Suprapubic skin (tissue), 4 donors: ENCODE data around the gene FN3KRP. TPM values are rescaled to one million over a fixed set of nuclear protein-coding genes. Genes with fewer than 3 reads are reported as not detected.

Source experiments
- DNase-seq, 2 donors: peaks; one replicate each; pipeline ENCODE4 v3.0.0-alpha.2; 2019; ENCODE audit warnings: low spot score in 2 of 2
- H3K27ac ChIP-seq: fragments of 200-600 bp; sonication (generic); one replicate; pipeline ENCODE4 v1.5.1; 2019
- H3K27me3 ChIP-seq: fragments of 200-600 bp; sonication (generic); one replicate; pipeline ENCODE4 v1.5.1; 2019
- H3K36me3 ChIP-seq: fragments of 200-600 bp; sonication (generic); one replicate; pipeline ENCODE4 v1.5.1; 2019
- H3K4me1 ChIP-seq: fragments of 200-600 bp; sonication (generic); one replicate; pipeline ENCODE4 v1.5.1; 2019
- H3K4me3 ChIP-seq: fragments of 200-600 bp; sonication (generic); one replicate; pipeline ENCODE4 v1.5.1; 2019; ENCODE audit warnings: mild to moderate bottlenecking
- H3K9me3 ChIP-seq: fragments of 200-600 bp; sonication (generic); one replicate; pipeline ENCODE4 v1.5.1; 2019
- EP300 ChIP-seq: sonication (generic); formaldehyde crosslinking; IDR thresholded peaks from one replicate; pipeline ENCODE4 v1.6.1; 2017; ENCODE audit warnings: antibody characterized with exemption
- POLR2A ChIP-seq, 2 donors: fragments of 450-650 bp; IDR thresholded peaks; one replicate each; pipeline ENCODE4 v1.6.1; 2017; ENCODE audit warnings: antibody characterized with exemption in 2 of 2, mild to moderate bottlenecking in 2 of 2, moderate library complexity in 2 of 2
- POLR2AphosphoS5 ChIP-seq, 3 donors: sonication (generic); formaldehyde crosslinking; IDR thresholded peaks; one replicate each; pipeline ENCODE4 v1.6.1; 2017; ENCODE audit warnings: antibody characterized with exemption in 3 of 3
- WGBS: methylation state at CpG from one replicate; pipeline ENCODE4 v1.1.5; 2018; 5-methylcytosine and 5-hydroxymethylcytosine counted together
- total RNA-seq, 4 donors: library from RNA; depleted of rRNA; stranded (reverse); fragments of >200 nt; gene quantifications; one replicate each; pipeline ENCODE4 v1.1.0, GENCODE V29; 2016
- TF ChIP-seq, protein P1 (sequence below), 2 donors: fragments of 200-600 bp in 1 of 2; fragments of 450-650 bp in 1 of 2; sonication (generic) in 1 of 2; IDR thresholded peaks; one replicate each; pipeline ENCODE4 v1.5.1; 2016 to 2019; ENCODE audit warnings: antibody characterized with exemption in 2 of 2, mild to moderate bottlenecking in 1 of 2, moderate library complexity in 1 of 2

Gene FN3KRP
- total RNA-seq, 4 donors from 2014 or later = 15.9 to 26.6 (median 21.4) TPM

DNA sequence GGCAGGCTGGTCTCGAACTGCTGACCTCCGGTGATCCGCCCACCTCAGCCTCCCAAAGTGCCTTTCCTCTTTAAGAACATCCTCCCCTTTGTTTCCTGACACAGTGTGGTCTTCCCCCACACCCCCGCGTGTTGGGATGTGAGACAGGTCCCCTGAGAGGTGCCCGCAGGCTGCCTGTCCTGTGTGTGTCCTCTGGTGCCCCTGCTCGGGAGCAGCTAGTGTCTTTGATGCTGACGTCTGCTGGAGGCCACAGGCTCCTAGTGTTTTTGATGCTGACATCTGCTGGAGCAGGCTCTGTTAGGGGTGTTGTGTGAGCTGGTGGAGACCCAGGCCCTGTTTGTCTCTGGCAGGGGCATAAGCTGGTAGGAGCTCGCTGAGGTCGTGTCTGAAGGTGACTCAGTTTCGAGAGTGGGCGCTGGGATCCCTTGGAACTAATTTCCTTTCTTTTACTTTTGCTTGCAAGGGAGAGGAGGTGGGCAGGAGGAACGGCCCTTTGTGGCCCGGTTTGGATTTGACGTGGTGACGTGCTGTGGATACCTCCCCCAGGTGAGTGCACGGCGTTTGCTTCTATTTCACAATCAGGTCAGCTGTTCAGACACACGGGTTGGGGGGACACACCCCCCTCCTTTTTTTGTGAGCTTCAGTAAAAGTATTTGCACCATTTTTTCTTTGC is 6.0 kb downstream of the FN3KRP start:
- WGBS = 86% methylated on average over 19 of the region's 19 CpGs
- peaks cover 10% of the 10 kb centered on the region for H3K4me1 ChIP-seq
- peaks cover 77% of the 10 kb centered on the region for H3K36me3 ChIP-seq
- no peak overlapping the region for H3K4me3 ChIP-seq
- TF ChIP-seq POLR2A (IDR thresholded peaks at IDR 0.05) (no peak), EP300 (no peak), POLR2AphosphoS5 (IDR thresholded peaks at IDR 0.05) (no peak)
- TF ChIP-seq, protein P1, sequence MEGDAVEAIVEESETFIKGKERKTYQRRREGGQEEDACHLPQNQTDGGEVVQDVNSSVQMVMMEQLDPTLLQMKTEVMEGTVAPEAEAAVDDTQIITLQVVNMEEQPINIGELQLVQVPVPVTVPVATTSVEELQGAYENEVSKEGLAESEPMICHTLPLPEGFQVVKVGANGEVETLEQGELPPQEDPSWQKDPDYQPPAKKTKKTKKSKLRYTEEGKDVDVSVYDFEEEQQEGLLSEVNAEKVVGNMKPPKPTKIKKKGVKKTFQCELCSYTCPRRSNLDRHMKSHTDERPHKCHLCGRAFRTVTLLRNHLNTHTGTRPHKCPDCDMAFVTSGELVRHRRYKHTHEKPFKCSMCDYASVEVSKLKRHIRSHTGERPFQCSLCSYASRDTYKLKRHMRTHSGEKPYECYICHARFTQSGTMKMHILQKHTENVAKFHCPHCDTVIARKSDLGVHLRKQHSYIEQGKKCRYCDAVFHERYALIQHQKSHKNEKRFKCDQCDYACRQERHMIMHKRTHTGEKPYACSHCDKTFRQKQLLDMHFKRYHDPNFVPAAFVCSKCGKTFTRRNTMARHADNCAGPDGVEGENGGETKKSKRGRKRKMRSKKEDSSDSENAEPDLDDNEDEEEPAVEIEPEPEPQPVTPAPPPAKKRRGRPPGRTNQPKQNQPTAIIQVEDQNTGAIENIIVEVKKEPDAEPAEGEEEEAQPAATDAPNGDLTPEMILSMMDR (IDR thresholded peaks at IDR 0.05) = no peak
- H3K9me3 ChIP-seq = no peaks in the 10 kb centered on the region
- H3K27ac ChIP-seq = no peak overlapping the region
- H3K27me3 ChIP-seq = no peaks in the 10 kb centered on the region
- DNase-seq = peak in 1 of 2 donors; percentile 66

DNA sequence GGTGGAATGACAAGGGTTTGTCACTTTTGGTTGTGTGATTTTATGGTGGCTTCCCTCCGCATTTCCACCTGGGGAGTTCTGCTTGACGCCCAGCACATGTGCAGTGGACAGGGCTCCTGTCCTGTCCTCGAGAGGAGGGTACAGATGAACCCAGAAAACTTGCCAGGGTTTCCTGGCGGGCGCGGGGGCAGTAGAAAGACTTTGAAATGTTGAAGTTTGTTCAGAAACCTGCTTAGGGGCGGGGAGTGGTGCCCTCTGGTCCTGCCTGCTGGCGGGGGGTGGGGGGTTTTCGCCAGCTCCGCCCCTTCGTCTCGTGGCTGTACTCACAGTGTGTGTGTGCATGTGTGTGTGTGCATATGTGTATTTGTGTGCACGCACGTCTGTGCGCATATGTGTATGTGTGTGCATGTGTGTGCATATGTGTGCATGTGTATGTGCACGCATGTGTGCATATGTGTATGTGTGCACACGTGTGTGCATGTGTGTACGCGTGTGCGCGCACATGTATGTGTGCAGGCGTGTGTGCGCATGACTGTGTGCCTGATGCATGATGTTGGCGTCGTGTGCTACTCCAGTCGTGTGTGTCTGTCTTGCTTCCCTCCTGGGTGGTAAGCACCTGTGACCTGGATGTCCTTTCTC is 6.8 kb downstream of the FN3KRP start:
- no peaks in the 10 kb centered on the region for H3K27me3 ChIP-seq
- peaks cover 80% of the 10 kb centered on the region for H3K36me3 ChIP-seq
- H3K4me1 ChIP-seq = peaks cover 2% of the 10 kb centered on the region
- no peak overlapping the region for H3K4me3 ChIP-seq
- H3K27ac ChIP-seq = no peak overlapping the region
- 92% methylated on average over 20 of the region's 26 CpGs for WGBS
- TF ChIP-seq POLR2A (IDR thresholded peaks at IDR 0.05) (no peak), EP300 (no peak), POLR2AphosphoS5 (IDR thresholded peaks at IDR 0.05) (no peak)
- TF ChIP-seq, protein P1 (IDR thresholded peaks at IDR 0.05) = no peak
- H3K9me3 ChIP-seq = no peaks in the 10 kb centered on the region
- no peak for DNase-seq

DNA sequence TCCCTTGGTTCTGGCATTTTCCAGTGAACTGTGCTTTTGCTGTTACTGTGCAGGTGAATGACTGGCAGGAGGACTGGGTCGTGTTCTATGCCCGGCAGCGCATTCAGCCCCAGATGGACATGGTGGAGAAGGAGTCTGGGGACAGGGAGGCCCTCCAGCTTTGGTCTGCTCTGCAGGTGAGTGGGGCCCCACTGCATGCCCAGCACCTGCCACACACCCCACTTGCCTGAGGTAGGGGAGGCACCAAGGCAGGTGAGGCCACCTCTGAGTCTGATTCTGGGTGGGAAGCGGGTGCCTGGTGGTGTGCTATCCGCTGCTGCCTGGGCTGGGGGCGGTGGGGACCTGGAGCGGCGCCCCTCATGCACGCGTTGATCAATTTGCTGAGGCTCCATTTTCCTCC is 9.9 kb downstream of the FN3KRP start:
- 96% methylated on average over 10 of the region's 10 CpGs for WGBS
- no peaks in the 10 kb centered on the region for H3K4me1 ChIP-seq
- no peaks in the 10 kb centered on the region for H3K27me3 ChIP-seq
- DNase-seq = peak in 1 of 2 donors; percentile 54
- H3K36me3 ChIP-seq = peaks cover 69% of the 10 kb centered on the region
- H3K4me3 ChIP-seq = no peak overlapping the region
- H3K27ac ChIP-seq = no peak overlapping the region
- H3K9me3 ChIP-seq = no peaks in the 10 kb centered on the region
- no peak for TF ChIP-seq POLR2AphosphoS5 (IDR thresholded peaks at IDR 0.05)
- TF ChIP-seq, protein P1 (IDR thresholded peaks at IDR 0.05) = no peak
- no peak for TF ChIP-seq POLR2A (IDR thresholded peaks at IDR 0.05)
- TF ChIP-seq EP300 = no peak

DNA sequence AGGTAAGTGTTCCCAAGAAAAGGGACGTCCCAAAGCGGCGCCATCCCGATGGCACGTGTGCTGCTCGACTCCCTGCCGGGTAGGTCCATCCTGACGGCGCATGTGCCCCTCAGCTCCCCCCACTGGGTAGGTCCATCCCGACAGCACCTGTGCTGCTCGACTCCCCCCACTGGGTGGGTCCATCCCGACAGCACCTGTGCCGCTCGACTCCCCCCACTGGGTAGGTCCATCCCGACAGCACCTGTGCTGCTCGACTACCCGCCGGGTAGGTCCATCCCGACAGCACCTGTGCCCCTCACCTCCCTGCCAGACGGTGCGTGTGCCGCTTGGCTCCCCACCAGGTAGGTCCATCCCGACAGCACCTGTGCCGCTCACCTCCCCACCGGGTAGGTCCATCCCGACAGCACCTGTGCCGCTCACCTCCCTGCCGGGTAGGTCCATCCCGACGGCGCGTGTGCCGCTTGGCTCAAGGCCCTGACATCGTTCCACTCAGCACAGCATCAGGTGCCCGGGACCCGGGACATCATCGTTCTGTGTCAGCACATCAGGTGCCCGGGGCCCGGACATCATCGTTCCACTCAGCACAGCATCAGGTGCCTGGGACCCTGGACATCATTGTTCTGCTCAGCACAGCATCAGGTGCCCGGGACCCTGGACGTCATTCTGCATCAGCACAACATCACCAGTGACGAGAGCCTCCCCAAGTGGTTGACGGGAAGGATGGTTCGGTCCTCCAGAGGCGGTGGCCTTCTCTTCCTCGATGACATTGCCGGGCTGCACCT is 13.2 kb downstream of the FN3KRP start:
- peak in 1 of 2 donors; percentile 77 for DNase-seq
- WGBS = 88% methylated on average over 45 of the region's 48 CpGs
- TF ChIP-seq POLR2A (IDR thresholded peaks at IDR 0.05) (no peak), POLR2AphosphoS5 (IDR thresholded peaks at IDR 0.05) (no peak), EP300 (no peak)
- TF ChIP-seq, protein P1 (IDR thresholded peaks at IDR 0.05) = no peak
- Histone ChIP-seq H3K4me1 (no peaks in the 10 kb centered on the region), H3K4me3 (no peak overlapping the region), H3K36me3 (peaks cover 42% of the 10 kb centered on the region), H3K27me3 (no peaks in the 10 kb centered on the region), H3K27ac (no peak overlapping the region), H3K9me3 (no peaks in the 10 kb centered on the region)
